GM23338 (cell line): ENCODE results near the gene SEMA7A. TPM values are rescaled to one million over a fixed set of nuclear protein-coding genes. Genes with fewer than 3 reads are reported as not detected.

Experiments used
- ATAC-seq: fragments of 200-7000 bp; cut with Tn5 transposase; 3 replicates; pipeline ENCODE4 v1.9.1; 2020
- DNase-seq: peaks from one replicate; pipeline ENCODE4 v3.0.0-alpha.2; 2015; ENCODE audit warnings: low spot score
- H2AFZ ChIP-seq: fragments of 200-600 bp; sonication (generic); 2 replicates; pipeline ENCODE4 v1.8.0; 2016; ENCODE audit warnings: antibody characterized with exemption, mild to moderate bottlenecking, moderate library complexity
- H3F3A ChIP-seq: fragments of 200-600 bp; sonication (generic); replicated peaks from 2 replicates; pipeline ENCODE4 v1.8.0; 2017; ENCODE audit warnings: antibody characterized with exemption, mixed run types, low read depth
- H3K27ac ChIP-seq: fragments of 200-600 bp; sonication (generic); 2 replicates; pipeline ENCODE4 v1.6.1; 2016; ENCODE audit warnings: low read depth
- H3K27me3 ChIP-seq: fragments of 200-600 bp; sonication (generic); 2 replicates; pipeline ENCODE4 v1.8.0; 2016; ENCODE audit warnings: mild to moderate bottlenecking, mixed run types, moderate library complexity; ENCODE audit not compliant: insufficient read depth
- H3K36me3 ChIP-seq: fragments of 200-600 bp; sonication (generic); 2 replicates; pipeline ENCODE4 v1.8.0; 2016; ENCODE audit warnings: mild to moderate bottlenecking; ENCODE audit not compliant: insufficient read depth
- H3K4me1 ChIP-seq: fragments of 200-600 bp; sonication (generic); 2 replicates; pipeline ENCODE4 v1.8.0; 2016; ENCODE audit warnings: mild to moderate bottlenecking, moderate library complexity; ENCODE audit not compliant: insufficient read depth
- H3K4me2 ChIP-seq: fragments of 200-600 bp; sonication (generic); 2 replicates; pipeline ENCODE4 v1.7.1; 2017; ENCODE audit warnings: mixed run types
- H3K4me3 ChIP-seq: fragments of 200-600 bp; sonication (generic); 2 replicates; pipeline ENCODE4 v1.6.1; 2016; ENCODE audit warnings: mixed run types
- H3K79me2 ChIP-seq: fragments of 200-600 bp; sonication (generic); replicated peaks from 2 replicates; pipeline ENCODE4 v1.8.0; 2017; ENCODE audit warnings: mild to moderate bottlenecking; ENCODE audit not compliant: insufficient read depth
- H3K9me2 ChIP-seq: fragments of 200-600 bp; sonication (generic); 2 replicates; pipeline ENCODE4 v1.8.0; 2017; ENCODE audit not compliant: insufficient read depth
- H4K20me1 ChIP-seq: fragments of 200-600 bp; sonication (generic); replicated peaks from 2 replicates; pipeline ENCODE4 v1.8.0; 2017; ENCODE audit warnings: mild to moderate bottlenecking; ENCODE audit not compliant: insufficient read depth
- H3K27ac Mint-ChIP-seq: 2 replicates; pipeline ENCODE4 v1.8.0; 2020; ENCODE audit warnings: inconsistent platforms, mild to moderate bottlenecking, moderate library complexity, mixed read lengths
- H3K27me3 Mint-ChIP-seq: 3 replicates; pipeline ENCODE4 v1.8.0; 2022; ENCODE audit warnings: low read depth, mild to moderate bottlenecking, moderate library complexity, mixed read lengths, inconsistent platforms; ENCODE audit not compliant: insufficient read depth, poor library complexity
- H3K36me3 Mint-ChIP-seq: 3 replicates; pipeline ENCODE4 v1.8.0; 2021; ENCODE audit warnings: low read depth, mild to moderate bottlenecking, inconsistent platforms, moderate library complexity, mixed read lengths
- H3K4me1 Mint-ChIP-seq: 3 replicates; pipeline ENCODE4 v1.8.0; 2020; ENCODE audit warnings: mild to moderate bottlenecking, inconsistent platforms, mixed read lengths
- H3K4me3 Mint-ChIP-seq: 3 replicates; pipeline ENCODE4 v1.8.0; 2021; ENCODE audit warnings: moderate library complexity, mild to moderate bottlenecking, inconsistent platforms, mixed read lengths
- H3K9me3 Mint-ChIP-seq: 3 replicates; pipeline ENCODE4 v1.8.0; 2020; ENCODE audit warnings: moderate library complexity, mild to moderate bottlenecking, inconsistent platforms, mixed read lengths
- EZH2phosphoT487 ChIP-seq: fragments of 200-600 bp; sonication (generic); IDR thresholded peaks from one replicate; pipeline ENCODE4 v1.8.1; 2018; ENCODE audit warnings: antibody characterized with exemption; ENCODE audit not compliant: unreplicated experiment
- JUNB ChIP-seq: IDR thresholded peaks from one replicate; pipeline ENCODE4 v1.6.1; 2016; ENCODE audit warnings: antibody characterized with exemption; ENCODE audit not compliant: unreplicated experiment
- POLR2AphosphoS5 ChIP-seq: IDR thresholded peaks from 2 replicates; pipeline ENCODE4 v1.6.1; 2016; ENCODE audit warnings: antibody characterized with exemption, low read depth
- polyA plus RNA-seq: library from polyadenylated mRNA; unstranded; fragments of >200 nt; fragmentation: Nextera tagmentation; extraction: Ambion mirVana; gene quantifications from 2 replicates; pipeline ENCODE4 v1.2.1, GENCODE V29; 2016
- total RNA-seq: library from RNA; depleted of rRNA; stranded (reverse); fragments of >200 nt; shearing (Covaris generic); gene quantifications from 2 replicates; pipeline ENCODE4 v1.2.3, GENCODE V29; 2014
- TF ChIP-seq, protein P1 (sequence below): fragments of 250-450 bp; sonication (Bioruptor Pico); IDR thresholded peaks from 2 replicates; pipeline ENCODE4 v1.5.0; 2020; ENCODE audit warnings: mild to moderate bottlenecking, moderate library complexity
- TF ChIP-seq, protein P2 (sequence below), 2 experiments: fragments of 200-600 bp in 1 of 2; sonication (generic) in 1 of 2; conservative IDR thresholded peaks; 2 replicates each; pipeline versions ENCODE4 v1.5.1 to v1.6.1; 2016 to 2017; ENCODE audit warnings: antibody characterized with exemption in 2 of 2, low read depth in 2 of 2, mild to moderate bottlenecking in 2 of 2, moderate library complexity in 1 of 2

Gene SEMA7A
- total and polyA plus RNA-seq, 2 experiments from 2014 or later, result 2.0 to 14.1 TPM

DNA sequence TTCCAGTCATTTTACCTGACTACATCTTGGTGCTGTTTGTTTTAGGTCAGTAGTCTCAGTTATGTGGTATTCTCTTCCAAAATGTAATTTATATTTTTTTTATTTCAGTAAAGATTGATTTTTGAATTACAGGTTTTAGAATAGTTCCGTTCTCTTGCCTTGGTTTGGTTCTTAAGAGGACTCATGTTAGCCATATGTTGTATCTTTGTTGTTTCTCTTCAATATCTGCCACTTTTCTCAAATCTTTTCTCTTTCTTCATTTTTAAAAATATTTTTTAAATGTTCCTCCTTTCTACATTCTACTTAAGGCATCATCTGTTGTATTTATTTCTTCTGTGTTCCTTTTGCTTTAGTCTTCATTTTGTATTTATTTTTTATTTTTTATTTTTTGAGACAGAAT, 32.8 kb upstream of the SEMA7A start (continued):
- TF ChIP-seq, protein P1, sequence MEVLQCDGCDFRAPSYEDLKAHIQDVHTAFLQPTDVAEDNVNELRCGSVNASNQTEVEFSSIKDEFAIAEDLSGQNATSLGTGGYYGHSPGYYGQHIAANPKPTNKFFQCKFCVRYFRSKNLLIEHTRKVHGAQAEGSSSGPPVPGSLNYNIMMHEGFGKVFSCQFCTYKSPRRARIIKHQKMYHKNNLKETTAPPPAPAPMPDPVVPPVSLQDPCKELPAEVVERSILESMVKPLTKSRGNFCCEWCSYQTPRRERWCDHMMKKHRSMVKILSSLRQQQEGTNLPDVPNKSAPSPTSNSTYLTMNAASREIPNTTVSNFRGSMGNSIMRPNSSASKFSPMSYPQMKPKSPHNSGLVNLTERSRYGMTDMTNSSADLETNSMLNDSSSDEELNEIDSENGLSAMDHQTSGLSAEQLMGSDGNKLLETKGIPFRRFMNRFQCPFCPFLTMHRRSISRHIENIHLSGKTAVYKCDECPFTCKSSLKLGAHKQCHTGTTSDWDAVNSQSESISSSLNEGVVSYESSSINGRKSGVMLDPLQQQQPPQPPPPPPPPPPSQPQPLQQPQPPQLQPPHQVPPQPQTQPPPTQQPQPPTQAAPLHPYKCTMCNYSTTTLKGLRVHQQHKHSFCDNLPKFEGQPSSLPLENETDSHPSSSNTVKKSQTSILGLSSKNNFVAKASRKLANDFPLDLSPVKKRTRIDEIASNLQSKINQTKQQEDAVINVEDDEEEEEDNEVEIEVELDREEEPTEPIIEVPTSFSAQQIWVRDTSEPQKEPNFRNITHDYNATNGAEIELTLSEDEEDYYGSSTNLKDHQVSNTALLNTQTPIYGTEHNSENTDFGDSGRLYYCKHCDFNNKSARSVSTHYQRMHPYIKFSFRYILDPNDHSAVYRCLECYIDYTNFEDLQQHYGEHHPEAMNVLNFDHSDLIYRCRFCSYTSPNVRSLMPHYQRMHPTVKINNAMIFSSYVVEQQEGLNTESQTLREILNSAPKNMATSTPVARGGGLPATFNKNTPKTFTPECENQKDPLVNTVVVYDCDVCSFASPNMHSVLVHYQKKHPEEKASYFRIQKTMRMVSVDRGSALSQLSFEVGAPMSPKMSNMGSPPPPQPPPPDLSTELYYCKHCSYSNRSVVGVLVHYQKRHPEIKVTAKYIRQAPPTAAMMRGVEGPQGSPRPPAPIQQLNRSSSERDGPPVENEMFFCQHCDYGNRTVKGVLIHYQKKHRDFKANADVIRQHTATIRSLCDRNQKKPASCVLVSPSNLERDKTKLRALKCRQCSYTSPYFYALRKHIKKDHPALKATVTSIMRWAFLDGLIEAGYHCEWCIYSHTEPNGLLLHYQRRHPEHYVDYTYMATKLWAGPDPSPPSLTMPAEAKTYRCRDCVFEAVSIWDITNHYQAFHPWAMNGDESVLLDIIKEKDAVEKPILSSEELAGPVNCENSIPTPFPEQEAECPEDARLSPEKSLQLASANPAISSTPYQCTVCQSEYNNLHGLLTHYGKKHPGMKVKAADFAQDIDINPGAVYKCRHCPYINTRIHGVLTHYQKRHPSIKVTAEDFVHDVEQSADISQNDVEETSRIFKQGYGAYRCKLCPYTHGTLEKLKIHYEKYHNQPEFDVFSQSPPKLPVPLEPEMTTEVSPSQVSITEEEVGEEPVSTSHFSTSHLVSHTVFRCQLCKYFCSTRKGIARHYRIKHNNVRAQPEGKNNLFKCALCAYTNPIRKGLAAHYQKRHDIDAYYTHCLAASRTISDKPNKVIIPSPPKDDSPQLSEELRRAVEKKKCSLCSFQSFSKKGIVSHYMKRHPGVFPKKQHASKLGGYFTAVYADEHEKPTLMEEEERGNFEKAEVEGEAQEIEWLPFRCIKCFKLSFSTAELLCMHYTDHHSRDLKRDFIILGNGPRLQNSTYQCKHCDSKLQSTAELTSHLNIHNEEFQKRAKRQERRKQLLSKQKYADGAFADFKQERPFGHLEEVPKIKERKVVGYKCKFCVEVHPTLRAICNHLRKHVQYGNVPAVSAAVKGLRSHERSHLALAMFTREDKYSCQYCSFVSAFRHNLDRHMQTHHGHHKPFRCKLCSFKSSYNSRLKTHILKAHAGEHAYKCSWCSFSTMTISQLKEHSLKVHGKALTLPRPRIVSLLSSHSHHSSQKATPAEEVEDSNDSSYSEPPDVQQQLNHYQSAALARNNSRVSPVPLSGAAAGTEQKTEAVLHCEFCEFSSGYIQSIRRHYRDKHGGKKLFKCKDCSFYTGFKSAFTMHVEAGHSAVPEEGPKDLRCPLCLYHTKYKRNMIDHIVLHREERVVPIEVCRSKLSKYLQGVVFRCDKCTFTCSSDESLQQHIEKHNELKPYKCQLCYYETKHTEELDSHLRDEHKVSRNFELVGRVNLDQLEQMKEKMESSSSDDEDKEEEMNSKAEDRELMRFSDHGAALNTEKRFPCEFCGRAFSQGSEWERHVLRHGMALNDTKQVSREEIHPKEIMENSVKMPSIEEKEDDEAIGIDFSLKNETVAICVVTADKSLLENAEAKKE (CRISPR knock-in tag), result no peak
- TF ChIP-seq EZH2phosphoT487, result no peak
- no peak for TF ChIP-seq POLR2AphosphoS5

DNA sequence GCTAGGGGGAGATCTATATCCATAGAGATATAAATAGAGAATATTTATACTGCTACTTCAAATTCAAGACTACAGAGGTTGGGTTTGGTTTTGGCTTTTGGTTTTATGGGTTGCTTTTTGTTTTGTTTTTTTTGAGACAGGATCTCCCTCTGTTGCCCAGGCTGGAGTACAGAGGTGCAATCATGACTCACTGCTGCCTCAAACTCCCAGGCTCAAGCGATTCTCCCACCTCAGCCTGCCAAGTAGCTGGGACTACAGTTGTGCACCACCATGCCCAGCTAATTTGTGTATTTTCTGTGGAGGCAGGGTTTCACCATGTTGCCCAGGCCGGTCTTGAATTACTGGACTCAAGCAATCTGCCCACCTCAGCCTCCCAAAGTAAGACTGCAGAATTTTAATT, 31.1 kb upstream of the SEMA7A start:
- Mint-ChIP-seq H3K9me3 (peaks cover 10% of the 10 kb centered on the region), H3K36me3 (peaks cover 53% of the 10 kb centered on the region), H3K27ac (no peak overlapping the region), H3K4me1 (peaks cover 18% of the 10 kb centered on the region), H3K27me3 (peaks cover 3% of the 10 kb centered on the region), H3K4me3 (no peak overlapping the region)
- ATAC-seq (no peak), DNase-seq (no peak)
- Histone ChIP-seq H3K79me2 (peaks cover 16% of the 10 kb centered on the region), H3K36me3 (no peaks in the 10 kb centered on the region; the same call in 1 of the 2 replicates), H4K20me1 (no peaks in the 10 kb centered on the region), H3K4me3 (no peak overlapping the region), H2AFZ (no peak overlapping the region), H3F3A (peaks cover 12% of the 10 kb centered on the region; the same call in 1 of the 2 replicates), H3K4me2 (no peak overlapping the region), H3K9me2 (no peaks in the 10 kb centered on the region), H3K27me3 (no peaks in the 10 kb centered on the region), H3K4me1 (peaks cover 15% of the 10 kb centered on the region), H3K27ac (no peak overlapping the region)
- TF ChIP-seq, protein P2, sequence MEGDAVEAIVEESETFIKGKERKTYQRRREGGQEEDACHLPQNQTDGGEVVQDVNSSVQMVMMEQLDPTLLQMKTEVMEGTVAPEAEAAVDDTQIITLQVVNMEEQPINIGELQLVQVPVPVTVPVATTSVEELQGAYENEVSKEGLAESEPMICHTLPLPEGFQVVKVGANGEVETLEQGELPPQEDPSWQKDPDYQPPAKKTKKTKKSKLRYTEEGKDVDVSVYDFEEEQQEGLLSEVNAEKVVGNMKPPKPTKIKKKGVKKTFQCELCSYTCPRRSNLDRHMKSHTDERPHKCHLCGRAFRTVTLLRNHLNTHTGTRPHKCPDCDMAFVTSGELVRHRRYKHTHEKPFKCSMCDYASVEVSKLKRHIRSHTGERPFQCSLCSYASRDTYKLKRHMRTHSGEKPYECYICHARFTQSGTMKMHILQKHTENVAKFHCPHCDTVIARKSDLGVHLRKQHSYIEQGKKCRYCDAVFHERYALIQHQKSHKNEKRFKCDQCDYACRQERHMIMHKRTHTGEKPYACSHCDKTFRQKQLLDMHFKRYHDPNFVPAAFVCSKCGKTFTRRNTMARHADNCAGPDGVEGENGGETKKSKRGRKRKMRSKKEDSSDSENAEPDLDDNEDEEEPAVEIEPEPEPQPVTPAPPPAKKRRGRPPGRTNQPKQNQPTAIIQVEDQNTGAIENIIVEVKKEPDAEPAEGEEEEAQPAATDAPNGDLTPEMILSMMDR (conservative IDR thresholded peaks at IDR 0.05; ENCODE audit: low read depth in 2 of 2), result no peak
- no peak for TF ChIP-seq JUNB
